ENCODE measurements around the gene SULT1E1. TPM values are rescaled to one million over a fixed set of nuclear protein-coding genes. Genes with fewer than 3 reads are reported as not detected.

SULT1E1 gene
- total and polyA plus RNA-seq, 2 of the 8 experiments (the other 6 are each of a cell fraction or from before 2014, with no cell fraction given) = not detected

- TF ChIP-seq FOSL1 (IDR thresholded peaks at IDR 0.05; ENCODE audit: insufficient read depth, low read depth, low read length) (no peak), KDM5A (IDR thresholded peaks at IDR 0.05; ENCODE audit: low read length) (no peak)
Observed at GRCh38 chr4:69830192-69830559, 29.8 kb downstream of the SULT1E1 start (continued).
